Measurements from ENCODE around the gene MS4A12. TPM values are rescaled to one million over a fixed set of nuclear protein-coding genes. Genes with fewer than 3 reads are reported as not detected.
"Not testable (repeated sequence)": the region's sequence is repeated elsewhere in the genome, so short reads cannot be mapped to it uniquely, and the experiment has no call there.

Gene MS4A12
- under 1 TPM in 1 of 4 donors, not detected in 3; 0.41 TPM for total RNA-seq
- 100 to 1,000 TPM; 356 to 427 (median 402) TPM for polyA plus RNA-seq

- H3K27ac ChIP-seq = no peak within 1 kb of the TSS
- no peaks in the 10 kb centered on the region for H3K27me3 ChIP-seq
- intact Hi-C loops (cut with DNase I) = no loop called here
- H3K4me3 ChIP-seq = no peak within 1 kb of the TSS
- TF ChIP-seq POLR2A (IDR thresholded peaks at IDR 0.05) = no peak
- no peak for TF ChIP-seq POLR2AphosphoS5 (IDR thresholded peaks at IDR 0.05)
- TF ChIP-seq CTCF (IDR thresholded peaks at IDR 0.05) = no peak
- no peaks in the 10 kb centered on the region for H3K4me1 ChIP-seq
- H3K36me3 ChIP-seq = no peaks in the 10 kb centered on the region
- WGBS, 2 donors = 34 to 73% methylated on average over 4 of the region's 4 CpGs
- no peak for DNase-seq
- H3K9me3 ChIP-seq = no peaks in the 10 kb centered on the region
These were observed at the start of gene MS4A12 for GRCh38 chr11:60492488-60493009. Gene MS4A12 (plus strand): TSS chr11:60492778. CDS start chr11:60497319, 4,541 bp downstream.

DNA sequence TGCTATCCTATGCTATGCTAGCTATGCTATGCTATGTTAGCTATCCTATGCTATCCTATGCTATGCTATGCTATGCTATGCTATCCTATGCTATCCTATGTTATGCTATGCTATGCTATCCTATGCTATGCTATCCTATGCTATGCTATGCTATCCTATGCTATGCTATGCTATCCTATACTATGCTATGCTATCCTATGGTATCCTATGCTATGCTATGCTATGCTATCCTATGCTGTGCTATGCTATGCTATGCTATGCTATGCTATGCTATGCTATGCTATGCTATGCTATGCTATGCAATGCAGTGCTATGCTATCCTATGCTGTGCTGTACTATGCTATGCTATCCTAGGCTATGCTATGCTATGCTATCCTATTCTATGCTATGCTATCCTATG, 45.5 kb upstream of the MS4A12 start:
- H3K4me1 ChIP-seq = no peaks in the 10 kb centered on the region
- intact Hi-C loops (cut with DNase I) = no loop called here
- no peaks in the 10 kb centered on the region for H3K36me3 ChIP-seq
- H3K27me3 ChIP-seq = no peaks in the 10 kb centered on the region
- H3K9me3 ChIP-seq = no peaks in the 10 kb centered on the region
- no peak overlapping the region for H3K27ac ChIP-seq
- H3K4me3 ChIP-seq = no peak overlapping the region
- DNase-seq = no peak
- TF ChIP-seq EP300 (IDR thresholded peaks at IDR 0.05) = no peak

DNA sequence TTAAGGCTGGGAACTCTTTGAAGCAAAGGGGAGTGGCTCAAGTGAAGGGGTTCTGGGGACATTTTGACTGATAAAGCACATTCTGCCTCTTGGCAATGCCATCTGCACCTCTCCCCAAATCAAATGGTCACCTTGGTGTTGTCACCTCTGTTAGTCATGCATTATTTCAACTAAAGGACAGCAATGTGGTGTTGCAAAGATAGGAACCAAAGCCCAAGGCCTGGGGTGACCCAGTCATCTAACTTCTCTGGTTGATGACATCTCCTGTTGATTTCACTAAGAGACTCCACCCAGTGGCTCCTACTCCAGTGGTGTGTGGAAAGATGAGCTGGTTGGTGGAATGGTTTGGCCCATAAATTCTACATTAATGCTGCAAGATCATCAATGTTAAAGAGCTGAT, 44.7 kb upstream of the MS4A12 start:
- Histone ChIP-seq H3K36me3 (no peaks in the 10 kb centered on the region), H3K4me3 (no peak overlapping the region), H3K27ac (no peak overlapping the region), H3K27me3 (no peaks in the 10 kb centered on the region), H3K4me1 (no peaks in the 10 kb centered on the region), H3K9me3 (no peaks in the 10 kb centered on the region)
- no peak for DNase-seq
- intact Hi-C loops (cut with DNase I) = no loop called here
- TF ChIP-seq CTCF (IDR thresholded peaks at IDR 0.05) (no peak), POLR2A (IDR thresholded peaks at IDR 0.05) (no peak), POLR2AphosphoS5 (IDR thresholded peaks at IDR 0.05) (no peak), EP300 (IDR thresholded peaks at IDR 0.05) (no peak)

- not testable (repeated sequence) for DNase-seq, H3K27ac ChIP-seq
These were observed 41.4 kb upstream of the MS4A12 start for GRCh38 chr11:60451185-60451584.

GRCh38 chr11:60454212-60454611, 38.4 kb upstream of the MS4A12 start:
- H3K27ac ChIP-seq = no peak overlapping the region
- H3K27me3 ChIP-seq = no peaks in the 10 kb centered on the region
- no peaks in the 10 kb centered on the region for H3K4me1 ChIP-seq
- H3K9me3 ChIP-seq = no peaks in the 10 kb centered on the region
- DNase-seq = no peak
- TF ChIP-seq POLR2AphosphoS5 (IDR thresholded peaks at IDR 0.05) (no peak), POLR2A (IDR thresholded peaks at IDR 0.05) (no peak), CTCF (IDR thresholded peaks at IDR 0.05) (no peak), EP300 (IDR thresholded peaks at IDR 0.05) (no peak)
- intact Hi-C loops (cut with DNase I) = no loop called here
- no peak overlapping the region for H3K4me3 ChIP-seq
- H3K36me3 ChIP-seq = no peaks in the 10 kb centered on the region

More at GRCh38 chr11:60451185-60451584, 41.4 kb upstream of the MS4A12 start:
- H3K27me3 ChIP-seq; H3K4me1 ChIP-seq; H3K4me3 ChIP-seq; H3K9me3 ChIP-seq; intact Hi-C loops (cut with DNase I); H3K36me3 ChIP-seq: not testable (repeated sequence)
- WGBS, 2 donors = 96% methylated on average over 30 to 32 of the region's 32 CpGs

DNA sequence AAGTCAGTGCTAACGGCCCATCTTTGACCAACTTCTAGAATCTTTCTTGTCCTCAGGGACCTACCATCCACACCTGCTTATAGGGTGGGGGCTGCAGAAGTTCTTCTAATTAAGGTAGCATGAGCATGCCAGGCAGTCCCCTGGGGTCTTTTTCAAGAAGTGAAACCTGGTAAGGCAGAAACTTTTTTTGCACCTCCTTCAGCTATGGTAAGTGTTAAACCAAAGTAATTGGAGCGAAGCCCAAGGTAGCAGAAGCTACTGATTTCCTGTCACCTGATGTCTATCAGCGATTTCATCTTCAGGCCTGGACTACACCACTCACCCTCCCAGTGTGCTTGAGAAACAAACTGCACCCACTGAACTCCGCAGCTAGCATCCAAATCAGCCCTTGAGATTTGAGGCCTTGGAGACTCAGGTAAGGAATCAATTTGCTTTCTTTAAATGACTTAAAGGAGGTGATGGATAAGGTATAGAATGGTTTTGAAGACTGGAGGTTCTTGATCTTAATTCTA, 37.0 kb upstream of the MS4A12 start, which contains the start of gene MS4A1:
TSS of gene MS4A1 (plus strand) at position 317 of the 512 bp plus-strand sequence. CDS start 6,528 bp downstream, outside the sequence.
- no peak within 1 kb of the TSS for H3K27ac ChIP-seq

More for the DNA sequence above, 37.0 kb upstream of the MS4A12 start, which contains the start of gene MS4A1:
- H3K9me3 ChIP-seq = no peaks in the 10 kb centered on the region
- H3K36me3 ChIP-seq = no peaks in the 10 kb centered on the region
- H3K27me3 ChIP-seq = no peaks in the 10 kb centered on the region
- H3K4me1 ChIP-seq = no peaks in the 10 kb centered on the region
- intact Hi-C loops (cut with DNase I) = no loop called here
- WGBS, 2 donors = 54 to 78% methylated on average over 4 of the region's 4 CpGs
- no peak within 1 kb of the TSS for H3K4me3 ChIP-seq
- TF ChIP-seq POLR2A (IDR thresholded peaks at IDR 0.05) = no peak
- no peak for TF ChIP-seq POLR2AphosphoS5 (IDR thresholded peaks at IDR 0.05)
- TF ChIP-seq EP300 (IDR thresholded peaks at IDR 0.05) = no peak
- TF ChIP-seq CTCF (IDR thresholded peaks at IDR 0.05) = no peak
- no peak for DNase-seq
